Loucy (cell line): ENCODE results near the gene SPTSSA.
"Not testable (repeated sequence)": the region's sequence is repeated elsewhere in the genome, so short reads cannot be mapped to it uniquely, and the experiment has no call there.

ENCODE experiments used
- H2AFZ ChIP-seq: fragments of 200-600 bp; sonication (generic); 2 replicates; pipeline ENCODE4 v1.6.0; 2016; ENCODE audit warnings: antibody characterized with exemption, mild to moderate bottlenecking, low read length, moderate library complexity
- H3F3A ChIP-seq: fragments of 200-600 bp; 2 replicates; pipeline ENCODE4 v1.6.0; 2016; ENCODE audit warnings: antibody characterized with exemption, low read depth, mild to moderate bottlenecking
- H3K27me3 ChIP-seq: fragments of 200-600 bp; sonication (generic); 2 replicates; pipeline ENCODE4 v1.6.1; 2014; ENCODE audit warnings: low read length, mild to moderate bottlenecking; ENCODE audit not compliant: insufficient read depth, poor library complexity, severe bottlenecking
- H3K36me3 ChIP-seq: fragments of 200-600 bp; sonication (generic); 2 replicates; pipeline ENCODE4 v1.6.1; 2016; ENCODE audit warnings: low read length; ENCODE audit not compliant: insufficient read depth
- H3K4me1 ChIP-seq: fragments of 200-600 bp; sonication (generic); 2 replicates; pipeline ENCODE4 v1.5.1; 2014; ENCODE audit warnings: low read length, mild to moderate bottlenecking; ENCODE audit not compliant: insufficient read depth, poor library complexity, severe bottlenecking
- H3K4me2 ChIP-seq: fragments of 200-600 bp; sonication (generic); 2 replicates; pipeline ENCODE4 v1.6.0; 2014; ENCODE audit warnings: antibody characterized with exemption, low read length, low read depth, mild to moderate bottlenecking; ENCODE audit not compliant: poor library complexity, severe bottlenecking
- H3K4me3 ChIP-seq: fragments of 200-600 bp; sonication (generic); 2 replicates; pipeline ENCODE4 v1.5.1; 2014; ENCODE audit warnings: low read length, mild to moderate bottlenecking, mixed read lengths; ENCODE audit not compliant: poor library complexity, severe bottlenecking
- H3K79me2 ChIP-seq: fragments of 200-600 bp; sonication (generic); 2 replicates; pipeline ENCODE4 v1.6.1; 2014; ENCODE audit warnings: low read length; ENCODE audit not compliant: insufficient read depth
- H3K9ac ChIP-seq: fragments of 200-600 bp; sonication (generic); 2 replicates; pipeline ENCODE4 v1.6.0; 2014; ENCODE audit warnings: mild to moderate bottlenecking, low read depth, low read length, moderate library complexity; ENCODE audit not compliant: poor library complexity, severe bottlenecking
- H3K9me2 ChIP-seq: fragments of 200-600 bp; sonication (generic); replicated peaks from 2 replicates; pipeline ENCODE4 v1.6.1; 2016; ENCODE audit warnings: low read depth, low read length, mixed read lengths
- H3K9me3 ChIP-seq: fragments of 200-600 bp; sonication (generic); 2 replicates; pipeline ENCODE4 v1.6.1; 2014; ENCODE audit warnings: mild to moderate bottlenecking, antibody characterized with exemption, low read length, low read depth; ENCODE audit not compliant: insufficient read depth
- H4K20me1 ChIP-seq: fragments of 200-600 bp; sonication (generic); 2 replicates; pipeline ENCODE4 v1.6.0; 2014; ENCODE audit warnings: antibody characterized with exemption, low read length, mild to moderate bottlenecking; ENCODE audit not compliant: insufficient read depth, poor library complexity, severe bottlenecking
- EZH2phosphoT487 ChIP-seq: fragments of 200-600 bp; IDR thresholded peaks from 2 replicates; pipeline ENCODE4 v1.6.1; 2018; ENCODE audit warnings: antibody characterized with exemption, mild to moderate bottlenecking, moderate library complexity, borderline replicate concordance
- TF ChIP-seq, protein P1 (sequence below): fragments of 200-600 bp; sonication (generic); conservative IDR thresholded peaks from 2 replicates; pipeline ENCODE4 v1.5.1; 2014; ENCODE audit warnings: mild to moderate bottlenecking, antibody characterized with exemption, low read length

SPTSSA gene

DNA sequence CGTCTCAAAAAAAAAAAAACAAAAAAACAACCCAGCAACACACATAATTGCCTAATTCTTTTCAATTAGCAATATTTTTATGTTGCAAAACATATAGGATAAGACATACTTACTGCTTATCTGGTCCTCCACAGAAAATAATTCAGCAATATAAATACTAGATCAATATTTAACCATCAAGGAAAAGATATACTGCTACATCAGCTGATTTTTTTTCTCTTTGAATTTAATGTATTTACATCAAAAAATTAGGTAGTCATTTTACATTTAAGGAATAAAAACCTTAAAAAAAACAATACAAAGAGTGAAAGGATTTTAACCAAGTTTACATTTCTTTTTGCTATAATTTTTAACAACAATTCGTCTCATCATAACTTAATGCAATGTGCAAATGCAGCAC is 28.1 kb downstream of the SPTSSA start:
- Histone ChIP-seq H3K27me3 (no peaks in the 10 kb centered on the region), H4K20me1 (no peaks in the 10 kb centered on the region), H3F3A (no peaks in the 10 kb centered on the region), H2AFZ (no peak overlapping the region), H3K9ac (no peak overlapping the region), H3K36me3 (no peaks in the 10 kb centered on the region), H3K4me3 (no peak overlapping the region), H3K4me2 (no peak overlapping the region), H3K4me1 (no peaks in the 10 kb centered on the region), H3K9me2 (no peaks in the 10 kb centered on the region), H3K9me3 (no peaks in the 10 kb centered on the region), H3K79me2 (no peaks in the 10 kb centered on the region)
- TF ChIP-seq, protein P1, sequence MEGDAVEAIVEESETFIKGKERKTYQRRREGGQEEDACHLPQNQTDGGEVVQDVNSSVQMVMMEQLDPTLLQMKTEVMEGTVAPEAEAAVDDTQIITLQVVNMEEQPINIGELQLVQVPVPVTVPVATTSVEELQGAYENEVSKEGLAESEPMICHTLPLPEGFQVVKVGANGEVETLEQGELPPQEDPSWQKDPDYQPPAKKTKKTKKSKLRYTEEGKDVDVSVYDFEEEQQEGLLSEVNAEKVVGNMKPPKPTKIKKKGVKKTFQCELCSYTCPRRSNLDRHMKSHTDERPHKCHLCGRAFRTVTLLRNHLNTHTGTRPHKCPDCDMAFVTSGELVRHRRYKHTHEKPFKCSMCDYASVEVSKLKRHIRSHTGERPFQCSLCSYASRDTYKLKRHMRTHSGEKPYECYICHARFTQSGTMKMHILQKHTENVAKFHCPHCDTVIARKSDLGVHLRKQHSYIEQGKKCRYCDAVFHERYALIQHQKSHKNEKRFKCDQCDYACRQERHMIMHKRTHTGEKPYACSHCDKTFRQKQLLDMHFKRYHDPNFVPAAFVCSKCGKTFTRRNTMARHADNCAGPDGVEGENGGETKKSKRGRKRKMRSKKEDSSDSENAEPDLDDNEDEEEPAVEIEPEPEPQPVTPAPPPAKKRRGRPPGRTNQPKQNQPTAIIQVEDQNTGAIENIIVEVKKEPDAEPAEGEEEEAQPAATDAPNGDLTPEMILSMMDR: no peak
- no peak for TF ChIP-seq EZH2phosphoT487

DNA sequence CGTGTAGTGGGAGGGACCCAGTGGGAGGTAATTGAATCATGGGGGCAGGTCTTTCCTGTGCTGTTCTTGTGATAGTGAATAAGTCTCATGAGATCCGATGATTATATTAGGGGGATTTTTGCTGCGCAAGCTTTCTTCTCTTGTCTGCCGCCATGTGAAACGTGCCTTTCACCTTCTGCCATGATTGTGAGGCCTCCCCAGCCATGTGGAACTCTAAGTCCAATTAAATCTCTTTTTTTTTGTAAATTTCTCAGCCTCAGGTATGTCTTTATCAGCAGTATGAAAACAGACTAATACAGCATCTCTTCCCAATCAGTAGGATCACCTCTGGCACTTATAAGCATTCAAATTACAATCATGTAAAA is 34.0 kb downstream of the SPTSSA start:
- not testable (repeated sequence) for H3K4me1 ChIP-seq, H3K9me3 ChIP-seq, H3K36me3 ChIP-seq, H3K9me2 ChIP-seq, H3K27me3 ChIP-seq, H3K9ac ChIP-seq, H4K20me1 ChIP-seq, H3K4me3 ChIP-seq, H2AFZ ChIP-seq, H3K79me2 ChIP-seq, H3K4me2 ChIP-seq, H3F3A ChIP-seq

DNA sequence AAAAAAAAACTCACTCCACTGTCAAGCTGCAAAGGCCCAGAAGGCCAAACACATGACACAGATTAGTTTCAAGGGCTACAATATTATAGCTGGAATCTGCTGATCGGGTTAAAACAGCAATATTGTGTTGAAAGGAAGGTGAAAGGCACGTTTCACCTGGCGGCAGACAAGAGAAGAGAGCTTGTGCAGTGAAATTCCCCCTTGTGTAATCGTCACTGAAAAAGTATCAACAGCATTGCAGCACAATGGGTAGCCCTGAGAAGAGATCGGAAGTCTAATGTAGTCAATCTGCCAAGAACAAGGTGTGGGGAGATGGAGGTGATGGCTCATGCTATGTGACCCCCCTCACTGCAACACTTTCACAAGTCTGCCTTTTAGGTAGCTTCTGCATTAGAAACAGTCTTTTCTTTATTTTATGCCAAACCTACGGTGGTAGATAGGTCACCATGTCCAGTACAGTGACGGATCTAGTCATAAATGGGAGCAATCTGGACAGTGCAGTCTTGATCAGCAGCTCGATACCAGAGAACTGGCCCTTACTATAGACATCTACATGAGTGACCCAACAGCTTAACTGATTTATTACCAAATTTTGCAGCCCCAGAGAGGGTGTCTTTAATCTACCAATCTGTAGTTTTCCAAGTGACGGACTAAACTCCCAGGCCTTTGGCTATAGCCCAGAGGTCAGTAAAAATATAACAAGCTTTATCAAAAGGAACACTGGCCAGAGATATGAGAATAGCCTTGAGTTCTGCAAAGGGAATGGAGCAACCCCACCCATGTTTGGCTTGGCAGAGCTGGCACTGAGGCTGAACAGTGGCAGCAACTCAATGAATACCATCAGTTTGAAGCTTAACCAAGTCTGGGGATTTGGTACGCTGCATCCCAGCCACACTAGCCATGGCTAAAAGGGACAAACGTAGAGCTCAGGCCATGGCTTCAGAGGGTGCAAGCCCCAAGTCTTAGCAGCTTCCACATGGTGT is 35.4 kb downstream of the SPTSSA start:
- Histone ChIP-seq H3K9me3 (no peaks in the 10 kb centered on the region), H3K27me3 (no peaks in the 10 kb centered on the region), H3K4me1 (no peaks in the 10 kb centered on the region), H3K9ac (no peak overlapping the region), H2AFZ (no peak overlapping the region), H3K4me3 (no peak overlapping the region), H4K20me1 (no peaks in the 10 kb centered on the region), H3K9me2 (no peaks in the 10 kb centered on the region), H3K79me2 (no peaks in the 10 kb centered on the region), H3K4me2 (no peak overlapping the region), H3F3A (no peaks in the 10 kb centered on the region), H3K36me3 (no peaks in the 10 kb centered on the region)
- TF ChIP-seq EZH2phosphoT487: no peak
- TF ChIP-seq, protein P1: no peak
